Left lung (tissue), 10 donors: ENCODE measurements around the gene LEMD2. TPM values are rescaled to one million over a fixed set of nuclear protein-coding genes. Genes with fewer than 3 reads are reported as not detected.

Experiments
- ATAC-seq: fragments of 200-7000 bp; cut with Tn5 transposase; one replicate; pipeline ENCODE4 v1.9.1; 2020; ENCODE audit warnings: moderate library complexity
- DNase-seq, 4 donors: peaks; one replicate each; pipeline ENCODE4 v3.0.0-alpha.2; 2013 to 2020
- H3K27ac ChIP-seq, 2 donors: fragments of 200-600 bp; sonication (generic) in 1 of 2; one replicate each; pipeline versions ENCODE4 v1.5.0 to v1.8.0; 2020 to 2021
- H3K27me3 ChIP-seq, 2 donors: fragments of 200-600 bp; sonication (generic) in 1 of 2; one replicate each; pipeline versions ENCODE4 v1.5.0 to v1.8.0; 2020 to 2021
- H3K36me3 ChIP-seq, 2 donors: fragments of 200-600 bp; sonication (generic) in 1 of 2; one replicate each; pipeline versions ENCODE4 v1.5.0 to v1.8.0; 2020 to 2021
- H3K4me1 ChIP-seq, 2 donors: fragments of 200-600 bp; one replicate each; pipeline ENCODE4 v1.8.0; 2021
- H3K4me3 ChIP-seq, 2 donors: fragments of 200-600 bp; sonication (generic) in 1 of 2; one replicate each; pipeline versions ENCODE4 v1.5.0 to v1.8.0; 2020 to 2021; ENCODE audit warnings: mild to moderate bottlenecking in 1 of 2
- H3K9me3 ChIP-seq, 2 donors: fragments of 200-600 bp; sonication (generic) in 1 of 2; one replicate each; pipeline versions ENCODE4 v1.5.0 to v1.8.0; 2020 to 2021
- intact Hi-C, 2 donors: fragments of 100-400 bp; cut with DNase I; formaldehyde crosslinking; loops; one replicate each; pipeline versions ENCODE4 v1.11.2 to v1.14.2; 2022
- polyA plus RNA-seq, 6 donors: library from polyadenylated mRNA; unstranded; fragments of 120-200 nt; gene quantifications; one replicate each; pipeline ENCODE4 v1.2.1, GENCODE V29; 2013; ENCODE audit not compliant: insufficient read length in 6 of 6
- total RNA-seq, 2 donors: library from RNA; stranded (reverse); fragmentation: NEBNext Ultra II Directional; extraction: Animal tissue kit (Norgen Biotek cat#: 25700); gene quantifications; one replicate each; pipeline ENCODE4 v1.2.1, GENCODE V29; 2021
- TF ChIP-seq, protein P1 (sequence below), 2 donors: fragments of 200-600 bp; sonication (generic) in 1 of 2; IDR thresholded peaks; one replicate each; pipeline versions ENCODE4 v1.5.0 to v1.8.0; 2021; ENCODE audit warnings: antibody characterized with exemption in 2 of 2
- donor health status: DM: no; HTN: yes; CAD: no.
- donor health status: DM: no; HTN: no; CAD: no.

The LEMD2 gene
- total and polyA plus RNA-seq, 8 donors: 47.9 to 80.7 (median 69.6) TPM

GRCh38 chr6:33785778-33786177 is 3.2 kb downstream of the LEMD2 start:
- no peak for ATAC-seq
- Histone ChIP-seq H3K36me3 (peaks cover 6 to 46% of the 10 kb centered on the region in 2 donors), H3K9me3 (no peaks in the 10 kb centered on the region), H3K4me1 (peaks cover 18 to 48% of the 10 kb centered on the region in 2 donors), H3K27me3 (no peaks in the 10 kb centered on the region), H3K4me3 (no peak overlapping the region), H3K27ac (no peak overlapping the region)
- TF ChIP-seq, protein P1, sequence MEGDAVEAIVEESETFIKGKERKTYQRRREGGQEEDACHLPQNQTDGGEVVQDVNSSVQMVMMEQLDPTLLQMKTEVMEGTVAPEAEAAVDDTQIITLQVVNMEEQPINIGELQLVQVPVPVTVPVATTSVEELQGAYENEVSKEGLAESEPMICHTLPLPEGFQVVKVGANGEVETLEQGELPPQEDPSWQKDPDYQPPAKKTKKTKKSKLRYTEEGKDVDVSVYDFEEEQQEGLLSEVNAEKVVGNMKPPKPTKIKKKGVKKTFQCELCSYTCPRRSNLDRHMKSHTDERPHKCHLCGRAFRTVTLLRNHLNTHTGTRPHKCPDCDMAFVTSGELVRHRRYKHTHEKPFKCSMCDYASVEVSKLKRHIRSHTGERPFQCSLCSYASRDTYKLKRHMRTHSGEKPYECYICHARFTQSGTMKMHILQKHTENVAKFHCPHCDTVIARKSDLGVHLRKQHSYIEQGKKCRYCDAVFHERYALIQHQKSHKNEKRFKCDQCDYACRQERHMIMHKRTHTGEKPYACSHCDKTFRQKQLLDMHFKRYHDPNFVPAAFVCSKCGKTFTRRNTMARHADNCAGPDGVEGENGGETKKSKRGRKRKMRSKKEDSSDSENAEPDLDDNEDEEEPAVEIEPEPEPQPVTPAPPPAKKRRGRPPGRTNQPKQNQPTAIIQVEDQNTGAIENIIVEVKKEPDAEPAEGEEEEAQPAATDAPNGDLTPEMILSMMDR (IDR thresholded peaks at IDR 0.05): no peak
- intact Hi-C loops: no loop called here
- DNase-seq: peak in 1 of 4 donors; percentile 3

- Histone ChIP-seq H3K4me3 (no peak overlapping the region), H3K9me3 (no peaks in the 10 kb centered on the region), H3K27ac (no peak overlapping the region), H3K4me1 (peaks cover 18 to 48% of the 10 kb centered on the region in 2 donors), H3K36me3 (peaks cover 6 to 56% of the 10 kb centered on the region in 2 donors), H3K27me3 (no peaks in the 10 kb centered on the region)
- TF ChIP-seq, protein P1 (IDR thresholded peaks at IDR 0.05): no peak
- DNase-seq (peak in 1 of 4 donors; percentile 2), ATAC-seq (no peak)
- intact Hi-C loops: no loop called here
Observed at GRCh38 chr6:33784787-33785186, 4.1 kb downstream of the LEMD2 start.

- peaks cover 15 to 42% of the 10 kb centered on the region in 2 donors for H3K4me1 ChIP-seq
- intact Hi-C loops: no loop called here
- no peaks in the 10 kb centered on the region for H3K9me3 ChIP-seq
- ATAC-seq (no peak), DNase-seq (peak in 1 of 4 donors; percentile 63)
- H3K4me3 ChIP-seq: no peak overlapping the region
- TF ChIP-seq, protein P1 (IDR thresholded peaks at IDR 0.05): no peak
- H3K27me3 ChIP-seq: no peaks in the 10 kb centered on the region
- peaks cover 6 to 65% of the 10 kb centered on the region in 2 donors for H3K36me3 ChIP-seq
- H3K27ac ChIP-seq: no peak overlapping the region
Observed at GRCh38 chr6:33783781-33784520, 5.0 kb downstream of the LEMD2 start.

- TF ChIP-seq, protein P1 (IDR thresholded peaks at IDR 0.05): no peak
- ATAC-seq (no peak), DNase-seq (peak in 1 of 4 donors; percentile 34)
- Histone ChIP-seq H3K9me3 (no peaks in the 10 kb centered on the region), H3K27ac (no peak overlapping the region), H3K4me1 (peaks cover 13 to 39% of the 10 kb centered on the region in 2 donors), H3K4me3 (no peak overlapping the region), H3K36me3 (peaks cover 6 to 78% of the 10 kb centered on the region in 2 donors), H3K27me3 (no peaks in the 10 kb centered on the region)
- intact Hi-C loops: no loop called here
Observed at GRCh38 chr6:33782561-33782960, 6.4 kb downstream of the LEMD2 start.

DNA sequence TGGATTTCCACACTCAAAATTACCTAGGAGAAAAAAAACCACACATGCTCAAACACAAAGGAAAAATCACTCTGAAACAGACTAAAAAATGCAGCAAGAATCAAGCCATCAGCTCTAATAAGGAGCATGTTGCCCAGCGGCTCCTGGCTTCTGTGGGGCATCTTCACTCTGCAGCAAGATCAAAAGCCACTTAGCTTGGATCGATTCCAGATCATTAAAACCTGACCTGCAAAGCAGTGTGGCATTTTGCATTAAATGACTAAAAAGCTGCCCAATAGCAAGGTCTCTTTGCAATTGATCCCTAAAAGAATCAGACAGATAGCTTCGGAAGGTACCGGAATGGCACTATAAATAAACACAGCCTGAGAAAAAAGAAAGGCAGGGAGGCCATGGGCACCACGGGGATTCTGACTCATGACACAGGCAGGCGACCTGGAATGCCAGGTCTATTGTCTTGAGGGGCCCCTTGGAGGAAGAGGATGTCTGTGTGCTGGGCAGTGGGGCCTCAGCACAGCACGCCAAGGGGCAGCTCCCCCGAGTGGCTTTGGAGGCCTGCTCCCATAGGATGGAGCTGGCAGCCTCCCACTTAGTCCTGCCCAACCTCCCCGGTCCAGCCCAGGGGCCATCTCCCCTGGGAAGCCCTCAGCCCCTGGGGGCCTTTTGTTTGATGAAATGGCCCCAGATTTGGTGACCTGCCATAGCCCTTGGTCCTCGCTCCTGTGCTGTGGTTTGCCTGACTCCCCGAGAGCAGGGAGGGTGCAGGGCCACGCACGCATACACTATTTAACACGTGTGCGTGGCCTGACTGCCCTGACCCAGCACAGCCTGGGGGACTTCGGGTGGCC is 7.6 kb downstream of the LEMD2 start:
- TF ChIP-seq, protein P1 (IDR thresholded peaks at IDR 0.05): no peak
- no peak overlapping the region for H3K4me3 ChIP-seq
- ATAC-seq (peak; percentile 38), DNase-seq (peak in 1 of 4 donors; percentile 69)
- intact Hi-C loops: no loop called here
- H3K4me1 ChIP-seq: peaks cover under 1 to 27% of the 10 kb centered on the region in 2 donors
- no peaks in the 10 kb centered on the region for H3K9me3 ChIP-seq
- H3K36me3 ChIP-seq: peaks cover 6 to 91% of the 10 kb centered on the region in 2 donors
- no peak overlapping the region for H3K27ac ChIP-seq
- H3K27me3 ChIP-seq: no peaks in the 10 kb centered on the region
